Spleen (tissue), 11 donors: ENCODE data around the gene LCN10. TPM values are rescaled to one million over a fixed set of nuclear protein-coding genes. Genes with fewer than 3 reads are reported as not detected.
A peak's percentile ranks its signal among the peaks of the same experiment; 100 is the strongest.

ENCODE experiments used
- DNase-seq: peaks from one replicate; pipeline ENCODE4 v3.0.0-alpha.2; 2020
- H3K27ac ChIP-seq, 8 donors: fragments of 200-600 bp; sonication (generic) in 7 of 8; 1 replicate in 4 of 8; 2 replicates in 4 of 8; pipeline versions ENCODE4 v1.5.0 to v1.8.0; 2016 to 2021; ENCODE audit warnings: inconsistent platforms in 4 of 8, mild to moderate bottlenecking in 4 of 8, moderate library complexity in 1 of 8
- H3K27me3 ChIP-seq, 7 donors: fragments of 200-600 bp; sonication (generic) in 6 of 7; replicated peaks in 1 of 7; 1 replicate in 4 of 7; 2 replicates in 3 of 7; pipeline versions ENCODE4 v1.5.0 to v1.8.0; 2016 to 2021; ENCODE audit warnings: inconsistent platforms in 3 of 7, mild to moderate bottlenecking in 1 of 7
- H3K36me3 ChIP-seq, 6 donors: fragments of 200-600 bp; sonication (generic) in 5 of 6; 1 replicate in 4 of 6; 2 replicates in 2 of 6; pipeline versions ENCODE4 v1.5.0 to v1.8.0; 2016 to 2021; ENCODE audit warnings: inconsistent platforms in 2 of 6
- H3K4me1 ChIP-seq, 6 donors: fragments of 200-600 bp; sonication (generic) in 5 of 6; 1 replicate in 3 of 6; 2 replicates in 3 of 6; pipeline versions ENCODE4 v1.5.0 to v1.8.0; 2016 to 2021; ENCODE audit warnings: inconsistent platforms in 3 of 6
- H3K4me3 ChIP-seq, 8 donors: fragments of 200-600 bp; sonication (generic) in 7 of 8; 1 replicate in 4 of 8; 2 replicates in 4 of 8; pipeline versions ENCODE4 v1.5.0 to v1.8.0; 2016 to 2021; ENCODE audit warnings: inconsistent platforms in 4 of 8, mild to moderate bottlenecking in 4 of 8, moderate library complexity in 2 of 8
- H3K9me3 ChIP-seq, 8 donors: fragments of 200-600 bp; sonication (generic) in 7 of 8; 1 replicate in 4 of 8; 2 replicates in 4 of 8; pipeline versions ENCODE4 v1.5.0 to v1.8.0; 2016 to 2021; ENCODE audit warnings: inconsistent platforms in 4 of 8
- CTCF ChIP-seq, 11 experiments: fragments of 200-600 bp in 7 of 11; fragments of 450-650 bp in 4 of 11; sonication (generic) in 4 of 11; IDR thresholded peaks in 8 of 11; conservative IDR thresholded peaks in 3 of 11; 1 replicate in 7 of 11; 2 replicates in 4 of 11; pipeline versions ENCODE4 v1.4.0 to v1.8.0; 2016 to 2021; ENCODE audit warnings: antibody characterized with exemption in 11 of 11, inconsistent platforms in 4 of 11, mild to moderate bottlenecking in 1 of 11
- POLR2A ChIP-seq, 3 donors: fragments of 450-650 bp; IDR thresholded peaks; one replicate each; pipeline ENCODE4 v1.5.1; 2017; ENCODE audit warnings: antibody characterized with exemption in 3 of 3, mild to moderate bottlenecking in 1 of 3
- POLR2AphosphoS5 ChIP-seq, 3 donors: sonication (generic); formaldehyde crosslinking; IDR thresholded peaks; one replicate each; pipeline ENCODE4 v1.5.1; 2017; ENCODE audit warnings: antibody characterized with exemption in 3 of 3
- WGBS, 5 donors: extraction: QIAGEN DNeasy Blood & Tissue Kit in 3 of 5; methylation state at CpG; one replicate each; pipeline versions ENCODE4 v1.1.5 to v1.1.7; 2013 to 2018; 5-methylcytosine and 5-hydroxymethylcytosine counted together
- intact Hi-C: fragments of 100-400 bp; cut with DNase I; formaldehyde crosslinking; loops from one replicate; pipeline ENCODE4 v1.15.0; 2023; ENCODE audit warnings: low total_unique reads
- polyA plus RNA-seq, 3 donors: library from polyadenylated mRNA; stranded (reverse); fragments of 200-250 nt; gene quantifications; one replicate each; pipeline ENCODE4 v1.2.1, GENCODE V29; 2013
- total RNA-seq, 7 donors: library from RNA; depleted of rRNA in 3 of 7; stranded (reverse); fragments of >200 nt in 3 of 7; fragmentation: NEBNext Ultra II Directional in 4 of 7; extraction: Animal tissue kit (Norgen Biotek cat#: 25700) in 4 of 7; gene quantifications; one replicate each; pipeline versions ENCODE4 v1.1.0 to v1.2.1, GENCODE V29; 2016 to 2021
- donor health status: healthy with polysubstance abuse.
- donor health status: DM: no; HTN: no; CAD: no; lungs with moderate emphysema.
- donor health status: DM: no; HTN: no; CAD: no.
- donor health status: Bipolar disorder and iron deficiency.
- donor health status: healthy.
- donor health status: DM: no; HTN: no; CAD: no.
- donor health status: DM: yes; HTN: yes; CAD: no.

The LCN10 gene
- total and polyA plus RNA-seq, 10 donors: 7.2 to 41.3 (median 15.8) TPM

GRCh38 chr9:136754059-136754572 lies 11.4 kb upstream of the LCN10 start:
- Histone ChIP-seq H3K9me3 (peaks cover 0 to 45% (median 26%) of the 10 kb centered on the region in 8 donors), H3K27me3 (peaks cover 0 to 15% (median 0%) of the 10 kb centered on the region in 7 donors), H3K4me3 (no peak overlapping the region), H3K36me3 (no peaks in the 10 kb centered on the region), H3K27ac (peak overlapping the region in 1 of 8 donors; percentile 42), H3K4me1 (peaks cover 8 to 55% (median 22%) of the 10 kb centered on the region in 6 donors)
- intact Hi-C loops: no loop called here
- peak in 1 of 3 donors; percentile 11 for TF ChIP-seq POLR2AphosphoS5 (IDR thresholded peaks at IDR 0.05)
- no peak for TF ChIP-seq CTCF (IDR thresholded peaks at IDR 0.05 in 8 of 11, conservative IDR thresholded peaks at IDR 0.05 in 3 of 11)
- 41 to 66% (median 47%) methylated on average over 6 to 17 of the region's 17 CpGs for WGBS, 5 donors
- DNase-seq: no peak

- 84 to 89% (median 85%) methylated on average over 8 to 31 of the region's 31 CpGs for WGBS, 5 donors
- Histone ChIP-seq H3K27me3 (peaks cover 0 to 15% (median 0%) of the 10 kb centered on the region in 7 donors), H3K9me3 (peaks cover 0 to 45% (median 26%) of the 10 kb centered on the region in 8 donors), H3K27ac (peak overlapping the region in 1 of 8 donors; percentile 42), H3K36me3 (no peaks in the 10 kb centered on the region), H3K4me3 (no peak overlapping the region), H3K4me1 (peaks cover 12 to 55% (median 26%) of the 10 kb centered on the region in 6 donors)
- TF ChIP-seq POLR2AphosphoS5 (IDR thresholded peaks at IDR 0.05) (no peak), POLR2A (IDR thresholded peaks at IDR 0.05) (no peak), CTCF (IDR thresholded peaks at IDR 0.05 in 8 of 11, conservative IDR thresholded peaks at IDR 0.05 in 3 of 11) (no peak)
- peak; percentile 52 for DNase-seq
- intact Hi-C loops: no loop called here
Observed at GRCh38 chr9:136753371-136754058, 10.8 kb upstream of the LCN10 start.

- TF ChIP-seq CTCF (IDR thresholded peaks at IDR 0.05 in 8 of 11, conservative IDR thresholded peaks at IDR 0.05 in 3 of 11) (no peak), POLR2A (IDR thresholded peaks at IDR 0.05) (no peak), POLR2AphosphoS5 (IDR thresholded peaks at IDR 0.05) (no peak)
- intact Hi-C loops: no loop called here
- no peak overlapping the region for H3K4me3 ChIP-seq
- H3K36me3 ChIP-seq: no peaks in the 10 kb centered on the region
- H3K27me3 ChIP-seq: peaks cover 0 to 9% (median 0%) of the 10 kb centered on the region in 7 donors
- peaks cover 0 to 45% (median 26%) of the 10 kb centered on the region in 8 donors for H3K9me3 ChIP-seq
- H3K4me1 ChIP-seq: peaks cover 12 to 53% (median 21%) of the 10 kb centered on the region in 6 donors
- H3K27ac ChIP-seq: no peak overlapping the region
- DNase-seq: no peak
Observed at GRCh38 chr9:136751814-136752213, 9.1 kb upstream of the LCN10 start.

GRCh38 chr9:136751244-136751643 lies 8.5 kb upstream of the LCN10 start:
- Histone ChIP-seq H3K36me3 (no peaks in the 10 kb centered on the region), H3K27ac (no peak overlapping the region), H3K4me1 (peaks cover 12 to 59% (median 24%) of the 10 kb centered on the region in 6 donors), H3K27me3 (peaks cover 0 to 9% (median 0%) of the 10 kb centered on the region in 7 donors), H3K9me3 (peaks cover 0 to 42% (median 25%) of the 10 kb centered on the region in 8 donors), H3K4me3 (no peak overlapping the region)
- no peak for DNase-seq
- intact Hi-C loops: no loop called here
- TF ChIP-seq POLR2A (IDR thresholded peaks at IDR 0.05): no peak
- TF ChIP-seq CTCF (IDR thresholded peaks at IDR 0.05 in 8 of 11, conservative IDR thresholded peaks at IDR 0.05 in 3 of 11): no peak
- TF ChIP-seq POLR2AphosphoS5 (IDR thresholded peaks at IDR 0.05): no peak
- WGBS, 5 donors: 62 to 91% (median 80%) methylated on average over 1 of the region's 1 CpG
